ENCODE results near the gene CCDC33.
"Not testable (repeated sequence)": the region's sequence is repeated elsewhere in the genome, so short reads cannot be mapped to it uniquely, and the experiment has no call there.

Gene CCDC33

DNA sequence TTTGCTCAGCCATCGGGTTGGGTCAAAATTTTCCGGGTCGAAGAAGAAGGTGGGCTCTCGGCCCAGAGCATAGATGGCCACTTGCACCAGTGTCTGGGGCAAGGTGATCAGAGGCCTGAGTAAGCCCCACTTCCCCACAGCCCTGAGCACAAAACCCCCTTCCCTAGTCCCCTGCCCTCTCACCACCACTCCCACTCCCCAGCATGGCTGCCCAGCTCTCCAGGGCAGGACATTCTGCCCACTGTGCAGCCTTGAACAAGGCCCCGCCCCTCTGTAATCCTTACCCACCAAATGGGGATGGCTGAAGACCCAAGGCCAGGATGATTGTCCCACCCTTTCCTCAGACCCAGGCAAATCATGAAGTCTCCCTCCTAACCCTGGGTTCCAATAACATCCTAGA is 102.5 kb downstream of the CCDC33 start:
- no peak for DNase-seq

DNA sequence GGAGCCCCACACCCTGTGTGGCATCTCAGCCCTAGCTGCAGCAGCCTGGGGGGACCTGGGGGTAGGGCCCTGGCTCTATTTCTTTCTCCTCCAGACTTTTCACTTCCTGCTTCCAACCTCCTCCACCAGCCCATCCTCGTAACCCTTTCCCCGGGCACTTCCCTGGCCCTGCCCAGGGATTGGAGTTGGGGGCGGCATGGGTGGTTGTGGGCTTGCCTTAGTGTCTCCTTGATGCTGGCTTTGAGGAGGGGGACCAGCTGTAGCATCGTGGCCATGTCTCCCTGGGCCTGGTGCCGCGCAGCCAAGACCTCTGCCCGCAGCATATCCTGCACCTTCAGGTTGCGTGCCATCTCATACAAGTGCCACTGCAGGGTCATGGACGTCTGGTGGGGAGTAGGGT is 103.2 kb downstream of the CCDC33 start:
- no peak for DNase-seq

DNA sequence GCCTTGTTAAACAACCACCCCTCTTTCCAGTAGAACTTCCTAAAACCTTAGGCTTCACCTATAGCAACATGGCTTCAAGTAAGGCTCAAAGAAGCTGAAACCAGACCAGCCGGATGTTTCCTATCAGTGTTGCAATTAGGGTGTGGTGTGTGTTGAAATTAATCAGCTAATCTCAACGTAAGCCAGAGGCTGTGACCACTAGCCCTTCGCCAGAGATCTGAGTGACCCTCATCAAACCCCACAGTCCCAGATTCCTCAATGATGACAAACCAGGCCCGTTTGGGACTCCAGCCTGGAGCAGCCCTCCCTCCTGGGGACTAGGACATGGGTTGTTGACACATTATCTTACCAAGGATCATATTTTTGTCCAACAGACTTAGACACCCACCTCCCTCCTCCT is 104.0 kb downstream of the CCDC33 start:
- DNase-seq, result no peak

DNA sequence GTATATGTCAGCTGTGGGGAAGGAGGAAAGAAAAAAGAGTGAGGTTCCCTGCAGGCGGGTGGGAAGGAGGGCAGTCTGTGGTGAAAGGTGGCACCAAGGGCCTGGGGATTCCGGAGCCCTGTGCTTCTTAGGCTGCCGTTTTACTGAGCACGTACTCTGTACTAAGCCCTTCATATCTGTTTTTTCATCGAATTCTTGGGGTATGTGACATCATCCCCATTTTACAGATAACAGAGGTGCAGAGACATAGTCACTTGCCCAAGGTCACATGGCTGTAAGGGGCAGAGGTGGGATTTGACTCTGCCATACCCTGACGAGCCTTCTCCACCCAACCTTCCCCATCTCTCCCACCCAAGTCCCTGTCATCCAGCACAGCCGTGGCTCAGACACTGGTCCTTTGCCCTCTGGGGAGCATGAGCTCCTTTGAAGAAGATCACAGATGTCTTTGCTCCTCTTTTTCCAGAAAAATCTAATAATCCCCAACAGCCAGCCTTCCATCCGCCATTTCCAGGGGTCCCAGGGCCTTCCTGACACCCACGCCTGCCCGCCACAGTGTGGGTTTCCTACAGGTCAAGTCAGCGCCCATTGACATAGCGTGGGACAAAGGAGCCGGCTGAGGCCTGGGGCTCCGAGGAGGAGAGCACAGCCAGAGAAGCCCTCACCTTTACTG is 107.1 kb downstream of the CCDC33 start:
- no peak for DNase-seq

DNA sequence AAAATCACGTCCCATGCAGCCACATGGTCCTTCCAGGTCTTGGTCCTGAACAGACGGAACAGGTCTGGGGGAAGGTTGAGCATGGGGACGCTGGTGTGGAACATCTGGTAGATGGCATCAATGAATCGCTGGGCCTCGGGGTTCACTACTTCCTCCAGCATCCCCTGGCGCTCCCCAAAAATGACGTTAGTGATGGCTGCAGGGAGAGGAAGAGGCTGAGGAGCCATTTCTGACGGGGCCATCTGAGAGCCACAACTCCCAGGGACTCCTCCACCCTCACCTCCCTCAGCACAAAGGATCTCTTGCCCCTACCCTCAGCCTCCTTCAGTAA is 107.6 kb downstream of the CCDC33 start:
- DNase-seq, result no peak

DNA sequence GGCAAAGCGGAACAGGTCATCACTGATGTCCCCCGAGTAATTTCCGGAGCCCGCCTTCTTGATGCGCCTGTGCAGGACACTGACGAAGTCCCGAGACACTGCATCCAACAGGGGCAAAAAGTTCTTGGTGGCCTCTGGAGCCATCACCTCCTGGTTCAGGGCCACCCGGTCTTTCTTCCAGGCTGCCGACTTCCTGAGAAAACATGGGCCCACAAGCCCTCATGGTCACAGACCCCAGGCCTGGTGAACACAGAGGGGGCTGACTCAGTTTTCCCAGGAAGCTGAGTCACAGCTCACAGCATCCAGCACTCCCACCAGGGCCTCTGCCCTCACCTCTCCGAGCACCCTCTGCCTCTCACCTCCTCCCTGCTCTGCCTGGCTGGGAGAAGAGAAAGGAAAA is 108.9 kb downstream of the CCDC33 start:
- no peak for DNase-seq

DNA sequence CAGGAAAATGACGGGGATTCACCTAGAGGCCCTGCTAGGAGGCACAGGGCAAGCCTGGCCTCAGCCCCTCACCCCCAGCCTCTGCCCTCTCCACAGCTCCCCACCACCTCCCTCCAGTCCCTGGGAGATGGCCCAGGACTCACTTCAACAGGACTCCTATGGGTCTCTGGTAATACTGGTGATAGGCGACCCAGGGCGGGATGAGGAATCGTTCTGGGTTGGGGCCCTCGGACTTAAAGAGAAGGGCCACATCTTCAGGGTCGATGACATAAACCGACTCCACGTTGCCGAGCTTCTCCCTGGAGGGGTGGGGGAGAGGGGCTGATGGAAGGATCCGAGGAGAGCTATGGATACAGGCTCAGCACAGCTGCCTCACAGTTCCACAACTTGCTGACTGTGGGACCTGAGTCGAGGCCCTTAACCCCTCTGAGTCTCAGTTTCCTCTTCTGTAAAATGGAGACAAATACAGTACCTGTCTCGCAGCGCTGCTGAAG is 111.7 kb downstream of the CCDC33 start:
- DNase-seq, result no peak

DNA sequence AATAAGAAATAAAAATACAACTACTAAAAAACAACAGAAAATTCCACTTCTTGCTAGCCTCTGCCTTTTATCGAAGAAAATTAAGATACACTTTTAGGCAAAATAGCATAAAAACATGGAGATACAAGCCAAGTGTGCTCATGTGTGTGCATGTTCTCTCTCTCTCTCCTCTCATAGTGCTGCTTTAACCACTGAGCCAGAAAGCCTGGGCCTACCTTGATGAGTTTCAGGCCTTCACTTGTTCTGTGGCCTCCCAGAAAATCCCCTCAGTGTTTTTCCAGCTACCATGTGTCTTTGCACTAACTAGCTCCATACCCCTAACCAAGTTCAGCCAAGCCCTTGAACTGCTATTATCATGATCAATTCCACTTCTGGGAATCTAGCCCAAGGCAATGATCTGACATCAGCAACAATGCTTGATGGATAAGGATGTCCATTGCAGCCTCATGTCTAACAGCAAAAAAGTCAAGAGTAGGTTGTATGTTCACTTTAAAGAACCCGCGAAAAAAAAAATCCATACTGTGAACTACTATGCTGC is 113.2 kb downstream of the CCDC33 start:
- no peak for DNase-seq

DNA sequence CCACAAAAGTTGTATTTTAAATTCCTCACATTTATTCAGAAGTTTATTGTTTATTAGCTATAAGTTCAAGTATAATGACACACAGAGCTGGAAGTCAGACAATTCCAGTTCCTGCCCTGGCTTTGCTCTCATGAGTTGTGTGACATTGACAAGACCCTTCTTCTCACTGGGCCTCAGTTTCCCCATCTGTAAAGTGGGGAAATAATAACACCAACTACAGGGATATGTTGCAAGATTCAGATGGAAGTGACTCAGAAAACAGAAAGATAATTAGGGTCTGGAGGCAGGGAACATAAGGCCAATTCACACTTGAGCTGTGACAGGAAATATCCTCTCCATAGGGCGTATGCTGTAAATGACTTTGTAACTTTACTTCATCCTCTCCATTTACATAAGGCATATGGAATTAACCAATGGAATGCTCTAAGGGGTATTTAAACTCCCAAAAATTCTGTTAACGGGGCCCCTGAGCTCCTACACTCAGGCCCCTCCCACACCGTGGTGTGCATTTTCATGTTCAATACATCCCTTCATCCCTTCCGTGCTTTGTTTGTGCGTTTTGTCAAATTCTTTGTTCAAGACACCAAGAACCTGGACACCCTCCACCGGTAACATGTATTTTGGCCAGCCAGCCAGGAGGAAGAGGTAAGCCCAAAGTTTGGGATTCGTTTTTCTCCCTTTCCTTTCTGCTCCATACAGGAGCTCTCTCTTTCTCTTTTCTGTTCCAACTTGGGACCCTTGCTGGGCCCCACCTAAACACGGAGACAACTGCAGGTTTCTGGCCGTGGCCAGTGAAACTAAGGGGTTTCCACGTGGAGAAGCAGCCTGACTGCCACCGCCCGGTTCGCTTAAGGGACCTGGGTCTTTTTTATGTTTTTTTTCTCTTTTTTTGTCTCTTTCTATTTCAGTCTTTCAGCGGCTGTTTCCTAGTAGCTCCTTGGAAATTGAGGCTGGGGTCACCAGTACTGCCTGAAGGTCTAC is 114.5 kb downstream of the CCDC33 start:
- no peak for DNase-seq

DNA sequence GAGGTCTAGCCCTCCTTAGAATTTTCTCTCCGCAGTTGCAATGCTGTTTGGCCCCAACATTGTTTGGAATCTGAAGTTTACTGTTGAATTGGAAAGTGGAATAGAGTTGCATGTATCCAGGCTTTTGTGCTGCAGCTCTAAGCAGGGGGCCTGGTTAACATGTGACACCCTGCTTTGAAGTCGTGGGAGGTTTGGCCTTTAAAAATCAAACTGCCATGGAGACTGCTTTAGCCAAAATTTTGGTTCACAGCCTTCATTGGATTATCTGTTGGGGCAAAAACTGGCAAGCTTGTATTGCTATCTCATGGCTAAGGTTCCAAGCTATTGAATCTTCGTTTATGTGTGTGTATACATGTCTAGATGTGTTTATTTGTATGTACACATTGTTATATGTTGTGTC is 115.5 kb downstream of the CCDC33 start:
- no peak for DNase-seq

DNA sequence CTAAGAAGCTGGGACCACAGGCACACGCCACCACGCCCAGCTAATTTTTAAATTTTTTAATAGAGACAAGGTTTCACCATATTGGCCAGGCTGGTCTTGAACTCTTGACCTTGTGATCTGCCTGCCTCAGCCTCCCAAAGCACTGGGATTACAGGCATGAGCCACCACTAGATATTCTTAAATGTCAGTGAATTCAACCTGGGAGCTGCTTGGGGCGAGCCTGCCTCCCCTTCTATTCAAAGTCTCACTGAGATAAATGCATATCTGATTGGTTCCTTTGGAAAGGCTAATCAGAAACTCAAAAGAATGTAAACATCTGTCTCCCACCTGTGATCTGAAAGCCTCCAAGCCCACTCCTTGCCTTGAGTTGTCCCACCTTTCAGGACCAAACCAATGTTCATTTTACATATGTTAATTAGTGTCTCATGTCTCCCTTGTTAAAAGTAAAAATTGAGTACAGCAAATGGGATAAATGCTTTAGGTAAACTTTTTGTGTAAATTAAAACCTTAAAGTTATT is 116.3 kb downstream of the CCDC33 start:
- DNase-seq, result no peak

DNA sequence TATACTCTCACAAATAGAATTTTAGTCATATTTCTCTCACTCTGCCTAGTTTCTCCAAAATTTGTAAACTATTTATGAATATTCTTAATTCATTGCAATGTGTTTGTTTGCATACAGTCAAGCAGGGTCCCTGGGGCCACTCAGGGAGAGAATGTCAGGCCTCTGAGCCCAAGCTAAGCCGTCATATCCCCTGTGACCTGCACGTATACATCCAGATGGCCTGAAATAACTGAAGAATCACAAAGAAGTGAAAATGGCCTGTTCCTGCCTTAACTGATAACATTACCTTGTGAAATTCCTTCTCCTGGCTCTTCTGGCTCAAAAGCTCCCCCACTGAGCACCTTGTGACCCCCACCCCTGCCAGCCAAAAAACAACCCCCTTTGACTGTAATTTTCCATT is 117.9 kb downstream of the CCDC33 start:
- DNase-seq, result not testable (repeated sequence)

DNA sequence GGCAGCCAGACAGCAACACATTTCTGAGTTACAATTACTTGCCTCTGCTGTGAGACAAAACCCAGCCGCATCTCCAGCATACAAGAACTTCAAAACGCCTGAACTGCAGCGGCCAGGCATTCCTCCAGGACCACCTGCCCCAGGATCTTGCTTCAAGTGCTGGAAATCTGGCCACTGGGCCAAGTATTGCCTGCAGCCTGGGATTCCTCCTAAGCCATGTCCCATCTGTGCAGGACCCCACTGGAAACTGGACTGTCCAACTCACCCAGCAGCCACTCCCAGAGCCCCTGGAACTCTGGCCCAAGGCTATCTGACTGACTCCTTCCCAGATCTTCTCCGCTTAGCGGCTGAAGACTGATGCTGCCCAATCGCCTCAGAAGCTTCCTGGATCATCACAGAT is 119.9 kb downstream of the CCDC33 start:
- DNase-seq, result not testable (repeated sequence)

DNA sequence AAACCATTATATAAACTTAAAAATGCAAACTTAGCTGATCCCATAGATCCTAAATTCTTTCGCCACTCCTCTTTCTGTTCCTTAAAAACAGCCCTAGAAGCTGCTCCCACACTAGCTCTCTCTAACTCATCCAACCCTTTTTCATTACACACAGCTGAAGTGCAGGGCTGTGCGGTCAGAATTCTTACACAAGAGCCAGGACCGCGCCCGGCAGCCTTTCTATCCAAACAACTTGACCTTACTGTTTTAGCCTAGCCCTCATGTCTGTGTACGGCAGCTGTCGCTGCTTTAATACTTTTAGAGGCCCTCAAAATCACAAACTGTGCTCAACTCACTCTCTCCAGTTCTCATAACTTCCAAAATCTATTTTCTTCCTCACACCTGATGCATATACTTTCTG is 121.4 kb downstream of the CCDC33 start:
- DNase-seq, result not testable (repeated sequence)

DNA sequence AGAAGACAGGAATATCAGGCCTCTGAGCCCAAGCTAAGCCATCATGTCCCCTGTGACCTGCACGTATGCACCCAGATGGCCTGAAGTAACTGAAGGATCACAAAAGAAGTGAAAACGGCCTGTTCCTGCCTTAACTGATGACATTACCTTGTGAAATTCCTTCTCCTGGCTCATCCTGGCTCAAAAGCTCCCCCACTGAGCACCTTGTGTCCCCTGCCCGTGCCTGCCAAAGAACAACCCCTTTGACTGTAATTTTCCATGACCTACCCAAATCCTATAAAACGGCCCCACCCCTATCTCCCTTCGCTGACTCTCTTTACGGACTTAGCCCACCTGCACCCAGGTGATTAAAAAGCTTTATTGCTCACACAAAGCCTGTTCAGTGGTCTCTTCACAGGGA is 123.2 kb downstream of the CCDC33 start:
- not testable (repeated sequence) for DNase-seq

DNA sequence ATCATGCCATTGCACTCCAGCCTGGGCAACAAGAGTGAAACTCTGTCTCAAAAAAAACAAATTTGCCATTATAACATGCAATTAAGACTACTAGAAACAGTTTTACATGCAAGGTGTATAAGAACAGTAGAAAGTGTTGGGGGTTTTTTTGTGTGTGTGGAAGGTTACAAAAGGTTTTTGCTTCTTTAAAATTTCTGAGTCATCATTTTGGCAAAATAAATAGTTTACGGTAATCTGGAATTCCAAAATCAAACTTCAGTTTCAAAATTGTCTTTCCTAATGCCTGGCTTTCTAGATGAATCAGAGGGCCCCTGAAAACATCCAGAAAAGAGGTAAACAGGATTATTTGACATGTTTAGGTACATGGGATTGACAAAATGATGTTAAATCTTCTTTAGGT is 124.7 kb downstream of the CCDC33 start:
- DNase-seq, result not testable (repeated sequence)

DNA sequence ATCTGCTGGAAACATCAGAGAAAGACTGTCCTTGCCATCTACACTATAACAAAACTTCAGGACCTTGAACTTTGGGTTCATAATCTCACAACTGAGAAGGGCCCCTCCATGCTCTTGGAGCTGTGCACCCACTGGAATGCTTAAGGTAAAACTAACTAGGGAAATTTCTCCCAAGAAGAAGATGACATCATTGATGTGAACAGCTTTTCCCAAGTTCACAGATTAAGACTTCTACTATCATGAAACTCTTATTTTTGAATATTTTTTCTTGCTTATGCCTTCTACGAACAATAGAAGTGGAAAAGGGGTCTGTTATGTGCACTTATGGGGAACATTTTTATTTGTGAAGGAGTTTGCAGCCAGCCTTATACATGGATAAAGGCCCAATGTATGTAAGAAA is 126.4 kb downstream of the CCDC33 start:
- DNase-seq, result no peak

DNA sequence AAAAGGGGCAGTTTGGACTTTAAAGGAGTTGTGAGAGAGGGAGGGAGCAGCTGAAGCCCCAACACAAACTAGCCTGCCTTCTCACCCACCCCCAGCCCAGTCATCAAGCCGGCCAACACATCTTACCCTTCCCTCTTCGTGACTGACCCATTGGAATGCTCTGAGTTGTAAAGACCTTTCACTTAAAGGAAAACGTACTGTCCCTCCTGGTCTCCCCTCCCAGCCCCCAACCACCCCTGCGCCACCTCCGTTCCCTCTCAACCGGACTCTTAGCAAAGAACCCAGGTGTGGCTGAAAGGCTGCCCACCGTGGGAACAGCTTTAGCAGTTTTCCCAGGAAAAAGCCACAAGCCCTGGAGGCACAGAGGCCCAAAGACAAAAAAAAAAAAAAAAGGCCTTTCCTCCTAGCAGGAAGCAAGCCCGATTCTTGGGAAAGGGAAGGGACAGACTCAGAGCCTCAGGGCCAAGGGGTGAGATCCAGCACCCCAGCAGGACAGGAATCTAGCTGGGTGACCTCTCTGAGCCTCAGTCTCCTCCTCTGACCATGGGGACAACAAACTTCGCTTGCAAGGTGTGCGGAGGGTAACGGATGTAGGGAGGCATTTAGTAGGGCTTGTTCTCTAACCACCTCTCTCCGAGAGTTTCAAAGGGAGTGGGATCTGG is 128.9 kb downstream of the CCDC33 start:
- no peak for DNase-seq

DNA sequence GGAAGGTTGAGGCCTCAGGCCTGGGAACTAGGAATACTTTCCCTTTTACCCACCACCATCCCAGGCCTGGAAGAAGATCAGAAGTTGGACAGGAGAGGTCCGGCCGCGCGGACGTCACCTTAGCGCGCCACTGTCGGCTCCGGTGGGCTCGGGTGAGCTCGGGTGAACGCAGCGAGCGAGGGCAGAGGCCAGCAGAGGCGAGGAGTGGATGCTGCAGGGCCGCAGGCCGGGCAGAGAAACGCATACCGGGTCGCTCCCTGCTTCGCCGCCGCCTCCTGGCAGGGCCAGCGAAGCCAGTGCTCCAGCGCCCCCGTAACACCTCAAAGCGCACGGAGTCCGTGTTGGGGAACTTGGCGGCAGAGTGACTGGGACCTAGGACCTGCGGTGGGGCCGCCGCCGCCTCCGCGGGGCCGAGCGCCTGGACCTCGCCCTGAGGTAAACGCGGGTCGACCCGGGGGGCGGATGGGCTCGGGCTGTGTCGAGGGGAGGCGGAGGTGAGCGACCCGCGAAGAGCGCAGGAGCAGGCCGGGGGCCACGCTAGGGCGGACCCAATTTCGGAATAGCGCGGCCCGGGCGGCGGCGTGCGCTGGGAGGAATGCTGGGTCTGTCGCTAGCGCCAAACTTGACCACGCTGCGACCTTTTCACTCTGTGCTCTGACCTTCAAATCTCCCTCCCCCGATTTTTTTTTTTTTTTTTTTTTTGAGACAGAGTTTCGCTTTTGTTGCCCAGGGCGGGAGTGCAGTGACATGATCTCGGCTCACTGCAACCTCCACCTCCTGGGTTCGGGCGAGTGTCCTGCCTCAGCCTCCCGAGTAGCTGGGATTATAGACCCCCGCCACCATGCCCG is 129.7 kb downstream of the CCDC33 start:
- DNase-seq, result no peak

DNA sequence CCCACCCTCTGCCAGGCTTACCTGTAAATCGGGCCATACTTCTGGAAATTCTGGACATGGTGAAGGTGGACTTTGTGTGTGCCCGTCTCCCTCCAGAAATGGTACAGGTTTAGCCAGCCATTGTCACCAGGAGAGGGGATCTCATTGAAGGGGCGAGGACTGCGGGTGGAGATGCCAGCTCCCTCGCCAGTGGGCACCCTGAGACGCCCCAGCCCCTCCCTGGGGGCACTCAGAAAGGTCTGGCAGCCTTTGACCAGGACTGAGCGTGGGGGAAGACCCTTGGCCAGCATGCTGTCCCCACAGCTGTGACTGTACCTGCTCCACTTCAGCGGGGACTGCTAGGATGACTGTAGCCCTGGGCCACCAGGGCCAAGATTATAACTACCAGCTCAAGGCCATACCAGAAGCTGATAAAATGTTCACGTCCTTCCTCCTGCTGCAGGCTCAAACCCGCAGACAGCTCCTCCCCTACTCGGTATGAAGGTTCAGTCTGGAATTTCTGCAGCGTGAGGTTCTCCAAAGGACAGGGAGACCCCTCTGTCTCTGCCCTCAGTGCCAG is 131.2 kb downstream of the CCDC33 start, which contains the start of gene CYP11A1:
TSS of gene CYP11A1 (minus strand) at position 351 of the 559 bp plus-strand sequence. CDS start at position 290, 61 bp downstream.
- no peak for DNase-seq

DNA sequence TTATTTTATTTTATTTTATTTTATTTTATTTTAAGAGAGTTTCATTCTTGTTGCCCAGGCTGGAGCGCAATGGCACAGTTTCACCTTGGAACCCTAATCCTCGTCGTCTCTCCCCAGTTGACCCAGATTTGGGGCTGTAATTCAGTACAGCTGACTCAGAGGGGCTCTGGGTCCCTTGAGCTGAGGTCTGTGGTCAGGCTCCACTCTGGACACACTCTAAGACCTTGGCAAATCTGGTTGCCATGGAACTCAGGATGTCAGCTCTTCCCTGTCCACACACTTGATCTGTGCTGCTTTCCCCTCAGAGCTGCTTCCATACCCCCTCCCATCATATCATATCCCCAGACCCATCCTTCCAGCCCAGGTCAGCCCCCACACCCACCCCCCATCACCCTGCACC is 132.0 kb downstream of the CCDC33 start:
- no peak for DNase-seq
